Measurements from ENCODE around the gene LYZL1. TPM values are rescaled to one million over a fixed set of nuclear protein-coding genes. Genes with fewer than 3 reads are reported as not detected.

Gene LYZL1
- not detected in 2 replicates for total RNA-seq

DNA sequence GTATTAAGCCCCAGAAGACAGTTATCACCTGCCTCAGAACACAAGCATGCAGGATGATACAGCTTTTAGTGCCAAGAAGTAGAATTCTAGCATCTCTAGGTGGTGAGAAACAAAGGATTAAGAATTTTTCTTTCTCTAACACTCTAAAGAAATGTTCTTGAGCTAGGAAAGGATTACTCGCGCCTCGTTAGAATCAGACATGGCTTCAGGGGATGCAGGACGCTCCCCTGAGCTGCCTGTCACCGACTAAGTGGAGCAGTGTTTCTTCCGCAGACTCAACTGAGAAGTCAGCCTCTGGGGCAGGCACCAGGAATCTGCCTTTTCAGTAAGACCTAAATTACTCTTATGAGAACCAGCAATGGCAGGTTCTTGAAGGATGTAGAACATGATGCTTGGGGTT lies at the start of gene LYZL1:
TSS of gene LYZL1 (plus strand) at position 165 of the 400 bp plus-strand sequence. CDS start 2,798 bp downstream, outside the sequence.

Measured in uterine smooth muscle cell (primary cell).